ENCODE measurements around the gene LCLAT1.
A peak's percentile ranks its signal among the peaks of the same experiment; 100 is the strongest.

The LCLAT1 gene

GRCh38 chr2:30404319-30405259 lies 42.5 kb upstream of the LCLAT1 start:
- Histone ChIP-seq H3K9ac (ENCODE audit: insufficient read length, low read depth) (no peak overlapping the region), H3K9me3 (ENCODE audit: insufficient read depth, low read length) (no peaks in the 10 kb centered on the region), H3K4me1 (ENCODE audit: insufficient read depth, insufficient read length) (peaks cover 11% of the 10 kb centered on the region), H3K4me3 (ENCODE audit: insufficient read length, low read depth) (peak overlapping the region; percentile 8), H3K36me3 (ENCODE audit: insufficient read depth, insufficient read length, low read length) (no peaks in the 10 kb centered on the region), H3K27me3 (ENCODE audit: insufficient read depth, insufficient read length) (no peaks in the 10 kb centered on the region)
- TF ChIP-seq YY1 (IDR thresholded peaks at IDR 0.05; ENCODE audit: insufficient read depth, insufficient read length) (no peak), ZNF274 (IDR thresholded peaks at IDR 0.05; ENCODE audit: low read depth, low read length) (no peak), SUZ12 (IDR thresholded peaks at IDR 0.05; ENCODE audit: extremely low read depth, insufficient read depth, insufficient read length) (no peak)
- DNase-seq (ENCODE audit: low read depth, low spot score), result peak; percentile 78

GRCh38 chr2:30405260-30405605 lies 41.8 kb upstream of the LCLAT1 start:
- Histone ChIP-seq H3K4me1 (ENCODE audit: insufficient read depth, insufficient read length) (peaks cover 11% of the 10 kb centered on the region), H3K4me3 (ENCODE audit: insufficient read length, low read depth) (no peak overlapping the region), H3K27me3 (ENCODE audit: insufficient read depth, insufficient read length) (no peaks in the 10 kb centered on the region), H3K36me3 (ENCODE audit: insufficient read depth, insufficient read length, low read length) (no peaks in the 10 kb centered on the region), H3K9ac (ENCODE audit: insufficient read length, low read depth) (no peak overlapping the region), H3K9me3 (ENCODE audit: insufficient read depth, low read length) (no peaks in the 10 kb centered on the region)
- TF ChIP-seq YY1 (IDR thresholded peaks at IDR 0.05; ENCODE audit: insufficient read depth, insufficient read length) (no peak), ZNF274 (IDR thresholded peaks at IDR 0.05; ENCODE audit: low read depth, low read length) (no peak), SUZ12 (IDR thresholded peaks at IDR 0.05; ENCODE audit: extremely low read depth, insufficient read depth, insufficient read length) (no peak)
- no peak for DNase-seq (ENCODE audit: low read depth, low spot score)

DNA sequence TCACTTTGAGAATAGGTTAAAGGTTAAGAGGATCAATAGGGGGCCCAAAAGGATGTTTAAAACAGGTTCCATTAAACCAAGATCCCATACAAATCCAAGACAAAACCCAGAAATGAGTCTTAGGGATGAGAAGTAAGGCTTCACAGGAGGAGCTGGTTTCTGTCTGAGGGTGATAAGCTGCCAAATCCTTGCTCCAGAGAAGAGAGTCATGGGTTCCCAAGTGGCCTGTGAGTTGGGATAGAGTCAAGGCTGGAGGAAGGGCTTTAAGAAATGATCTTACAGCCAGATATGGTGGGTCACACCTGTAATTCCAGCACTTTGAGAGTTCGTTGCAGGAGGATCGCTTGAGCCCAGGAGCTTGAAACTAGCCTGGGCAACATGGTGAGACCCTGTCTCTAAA lies 40.2 kb upstream of the LCLAT1 start:
- H3K27me3 ChIP-seq (ENCODE audit: insufficient read depth, insufficient read length), result no peaks in the 10 kb centered on the region
- H3K9ac ChIP-seq (ENCODE audit: insufficient read length, low read depth), result no peak overlapping the region
- no peaks in the 10 kb centered on the region for H3K36me3 ChIP-seq (ENCODE audit: insufficient read depth, insufficient read length, low read length)
- no peaks in the 10 kb centered on the region for H3K9me3 ChIP-seq (ENCODE audit: insufficient read depth, low read length)
- DNase-seq (ENCODE audit: low read depth, low spot score), result no peak
- TF ChIP-seq SUZ12 (IDR thresholded peaks at IDR 0.05; ENCODE audit: extremely low read depth, insufficient read depth, insufficient read length) (no peak), YY1 (IDR thresholded peaks at IDR 0.05; ENCODE audit: insufficient read depth, insufficient read length) (no peak), ZNF274 (IDR thresholded peaks at IDR 0.05; ENCODE audit: low read depth, low read length) (no peak)
- peaks cover 14% of the 10 kb centered on the region for H3K4me1 ChIP-seq (ENCODE audit: insufficient read depth, insufficient read length)
- no peak overlapping the region for H3K4me3 ChIP-seq (ENCODE audit: insufficient read length, low read depth)

- H3K36me3 ChIP-seq (ENCODE audit: insufficient read depth, insufficient read length, low read length), result no peaks in the 10 kb centered on the region
- peaks cover 14% of the 10 kb centered on the region for H3K4me1 ChIP-seq (ENCODE audit: insufficient read depth, insufficient read length)
- no peak overlapping the region for H3K4me3 ChIP-seq (ENCODE audit: insufficient read length, low read depth)
- no peak for DNase-seq (ENCODE audit: low read depth, low spot score)
- H3K27me3 ChIP-seq (ENCODE audit: insufficient read depth, insufficient read length), result no peaks in the 10 kb centered on the region
- no peak overlapping the region for H3K9ac ChIP-seq (ENCODE audit: insufficient read length, low read depth)
- H3K9me3 ChIP-seq (ENCODE audit: insufficient read depth, low read length), result no peaks in the 10 kb centered on the region
- TF ChIP-seq YY1 (IDR thresholded peaks at IDR 0.05; ENCODE audit: insufficient read depth, insufficient read length) (no peak), SUZ12 (IDR thresholded peaks at IDR 0.05; ENCODE audit: extremely low read depth, insufficient read depth, insufficient read length) (no peak), ZNF274 (IDR thresholded peaks at IDR 0.05; ENCODE audit: low read depth, low read length) (no peak)
These were observed 38.1 kb upstream of the LCLAT1 start for GRCh38 chr2:30408961-30409387.

DNA sequence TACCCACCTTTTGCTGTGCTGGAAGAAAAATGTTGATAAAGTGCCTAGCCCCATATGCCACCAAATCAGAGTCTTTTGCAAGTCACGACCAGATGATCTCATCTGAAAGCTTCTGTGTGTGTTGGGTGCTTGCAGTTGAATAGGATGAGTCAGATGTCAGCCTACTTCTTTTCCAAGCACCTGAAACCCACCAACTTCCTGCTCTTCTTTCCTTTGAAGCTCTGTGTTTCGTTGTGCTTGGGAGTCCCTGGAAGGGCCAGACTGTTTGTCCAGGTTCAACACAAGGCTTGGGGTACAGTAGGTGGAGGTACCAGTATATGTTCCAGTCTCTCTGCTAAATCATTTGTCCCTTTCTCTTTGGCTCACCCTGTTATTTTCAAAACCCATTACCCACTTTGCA lies 36.8 kb upstream of the LCLAT1 start:
- DNase-seq (ENCODE audit: low read depth, low spot score), result peak; percentile 36
- TF ChIP-seq YY1 (IDR thresholded peaks at IDR 0.05; ENCODE audit: insufficient read depth, insufficient read length) (no peak), ZNF274 (IDR thresholded peaks at IDR 0.05; ENCODE audit: low read depth, low read length) (no peak), SUZ12 (IDR thresholded peaks at IDR 0.05; ENCODE audit: extremely low read depth, insufficient read depth, insufficient read length) (no peak)
- H3K9me3 ChIP-seq (ENCODE audit: insufficient read depth, low read length), result no peaks in the 10 kb centered on the region
- no peaks in the 10 kb centered on the region for H3K27me3 ChIP-seq (ENCODE audit: insufficient read depth, insufficient read length)
- H3K4me3 ChIP-seq (ENCODE audit: insufficient read length, low read depth), result no peak overlapping the region
- no peaks in the 10 kb centered on the region for H3K36me3 ChIP-seq (ENCODE audit: insufficient read depth, insufficient read length, low read length)
- no peak overlapping the region for H3K9ac ChIP-seq (ENCODE audit: insufficient read length, low read depth)
- H3K4me1 ChIP-seq (ENCODE audit: insufficient read depth, insufficient read length), result peaks cover 14% of the 10 kb centered on the region

- DNase-seq (ENCODE audit: low read depth, low spot score), result no peak
- TF ChIP-seq ZNF274 (IDR thresholded peaks at IDR 0.05; ENCODE audit: low read depth, low read length) (no peak), YY1 (IDR thresholded peaks at IDR 0.05; ENCODE audit: insufficient read depth, insufficient read length) (no peak), SUZ12 (IDR thresholded peaks at IDR 0.05; ENCODE audit: extremely low read depth, insufficient read depth, insufficient read length) (no peak)
- no peaks in the 10 kb centered on the region for H3K36me3 ChIP-seq (ENCODE audit: insufficient read depth, insufficient read length, low read length)
- H3K4me1 ChIP-seq (ENCODE audit: insufficient read depth, insufficient read length), result peaks cover 14% of the 10 kb centered on the region
- no peak overlapping the region for H3K9ac ChIP-seq (ENCODE audit: insufficient read length, low read depth)
- H3K4me3 ChIP-seq (ENCODE audit: insufficient read length, low read depth), result no peak overlapping the region
- H3K27me3 ChIP-seq (ENCODE audit: insufficient read depth, insufficient read length), result no peaks in the 10 kb centered on the region
- no peaks in the 10 kb centered on the region for H3K9me3 ChIP-seq (ENCODE audit: insufficient read depth, low read length)
These were observed 34.9 kb upstream of the LCLAT1 start for GRCh38 chr2:30412047-30412683.
